ENCODE measurements around the gene PKP3. TPM values are rescaled to one million over a fixed set of nuclear protein-coding genes. Genes with fewer than 3 reads are reported as not detected.
"Not testable (repeated sequence)": the region's sequence is repeated elsewhere in the genome, so short reads cannot be mapped to it uniquely, and the experiment has no call there.

The PKP3 gene
- total RNA-seq, 2 experiments from 2014 or later: 0.60 TPM; not detected in 1

DNA sequence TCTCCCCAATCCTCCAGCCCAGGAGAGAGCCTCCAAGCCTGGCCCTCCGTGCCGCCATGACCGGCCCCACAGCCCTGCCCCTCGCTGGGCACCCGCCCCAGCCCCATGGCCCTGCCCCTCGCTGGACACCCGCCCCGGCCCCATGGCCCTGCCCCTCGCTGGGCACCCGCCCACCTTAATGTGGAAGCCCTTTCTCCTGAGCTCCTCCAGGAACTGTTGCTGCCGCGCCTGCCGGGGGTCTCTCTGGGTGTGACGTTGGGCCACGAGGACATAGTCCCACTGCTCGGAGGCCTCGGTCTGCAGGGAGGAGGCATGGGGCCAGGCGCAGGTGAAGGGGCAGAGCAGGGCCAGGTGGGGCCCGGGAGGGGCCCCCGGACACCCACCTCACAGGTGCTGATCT is 39.6 kb downstream of the PKP3 start:
- peaks cover 6% of the 10 kb centered on the region for H3K36me3 Mint-ChIP-seq (ENCODE audit: low read depth)
- CTCF ChIA-PET: no interaction called here
- Histone ChIP-seq H3K4me3 (ENCODE audit: low read length) (no peak overlapping the region), H3K36me3 (ENCODE audit: insufficient read depth, low read length) (peaks cover 20% of the 10 kb centered on the region), H3K4me1 (ENCODE audit: insufficient read depth, low read length) (peaks cover 16% of the 10 kb centered on the region), H3K27ac (ENCODE audit: low read depth in 1 of 2, low read length in 2 of 2) (no peak overlapping the region), H3K27me3 (ENCODE audit: control insufficient read depth in 1 of 2, insufficient read depth in 2 of 2, low read length in 2 of 2) (no peaks in the 10 kb centered on the region), H3K9me3 (ENCODE audit: control insufficient read depth in 1 of 2, insufficient read depth in 1 of 2, low read length in 2 of 2) (no peaks in the 10 kb centered on the region)
- intact Hi-C loops (cut with DNase I, micrococcal nuclease): no loop called here
- no peaks in the 10 kb centered on the region for H3K9me3 Mint-ChIP-seq
- H3K4me3 Mint-ChIP-seq: no peak overlapping the region
- H3K27me3 Mint-ChIP-seq: no peaks in the 10 kb centered on the region
- ATAC-seq (ENCODE audit: poor library complexity) (no peak), DNase-seq (no peak)
- POLR2A ChIA-PET: no interaction called here
- TF ChIP-seq, protein P1, sequence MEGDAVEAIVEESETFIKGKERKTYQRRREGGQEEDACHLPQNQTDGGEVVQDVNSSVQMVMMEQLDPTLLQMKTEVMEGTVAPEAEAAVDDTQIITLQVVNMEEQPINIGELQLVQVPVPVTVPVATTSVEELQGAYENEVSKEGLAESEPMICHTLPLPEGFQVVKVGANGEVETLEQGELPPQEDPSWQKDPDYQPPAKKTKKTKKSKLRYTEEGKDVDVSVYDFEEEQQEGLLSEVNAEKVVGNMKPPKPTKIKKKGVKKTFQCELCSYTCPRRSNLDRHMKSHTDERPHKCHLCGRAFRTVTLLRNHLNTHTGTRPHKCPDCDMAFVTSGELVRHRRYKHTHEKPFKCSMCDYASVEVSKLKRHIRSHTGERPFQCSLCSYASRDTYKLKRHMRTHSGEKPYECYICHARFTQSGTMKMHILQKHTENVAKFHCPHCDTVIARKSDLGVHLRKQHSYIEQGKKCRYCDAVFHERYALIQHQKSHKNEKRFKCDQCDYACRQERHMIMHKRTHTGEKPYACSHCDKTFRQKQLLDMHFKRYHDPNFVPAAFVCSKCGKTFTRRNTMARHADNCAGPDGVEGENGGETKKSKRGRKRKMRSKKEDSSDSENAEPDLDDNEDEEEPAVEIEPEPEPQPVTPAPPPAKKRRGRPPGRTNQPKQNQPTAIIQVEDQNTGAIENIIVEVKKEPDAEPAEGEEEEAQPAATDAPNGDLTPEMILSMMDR (IDR thresholded peaks at IDR 0.05): no peak
- H3K27ac Mint-ChIP-seq: no peak overlapping the region
- peaks cover 6% of the 10 kb centered on the region for H3K4me1 Mint-ChIP-seq (ENCODE audit: low read depth)

DNA sequence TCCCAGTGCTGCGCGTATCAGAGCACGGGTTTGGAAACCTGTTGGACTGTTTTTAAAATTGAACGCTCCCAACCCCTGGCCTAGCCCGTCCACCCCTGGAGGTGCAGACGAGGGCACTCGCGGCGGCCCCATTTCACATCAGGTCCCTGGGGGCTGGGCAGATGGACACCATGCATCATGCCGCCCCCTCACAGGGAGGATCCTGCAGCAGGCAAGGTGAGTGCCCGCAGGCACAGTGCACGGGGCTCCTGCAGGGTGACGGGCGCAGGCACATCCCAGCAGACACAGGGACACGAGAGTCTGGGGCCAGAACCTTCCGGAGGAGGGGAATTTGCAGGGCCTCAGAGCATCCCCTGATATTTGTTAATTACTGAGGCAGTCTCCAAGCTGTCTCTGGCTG is 40.5 kb downstream of the PKP3 start:
- no peak overlapping the region for H3K27ac ChIP-seq (ENCODE audit: low read depth in 1 of 2, low read length in 2 of 2)
- POLR2A ChIA-PET: no interaction called here
- intact Hi-C loops (cut with DNase I, micrococcal nuclease): no loop called here
- H3K9me3 ChIP-seq (ENCODE audit: control insufficient read depth in 1 of 2, insufficient read depth in 1 of 2, low read length in 2 of 2): no peaks in the 10 kb centered on the region
- H3K4me1 ChIP-seq (ENCODE audit: insufficient read depth, low read length): peaks cover 24% of the 10 kb centered on the region
- Mint-ChIP-seq H3K27ac (no peak overlapping the region), H3K27me3 (no peaks in the 10 kb centered on the region), H3K36me3 (ENCODE audit: low read depth) (peaks cover 6% of the 10 kb centered on the region), H3K4me1 (ENCODE audit: low read depth) (peaks cover 6% of the 10 kb centered on the region), H3K4me3 (no peak overlapping the region), H3K9me3 (no peaks in the 10 kb centered on the region)
- CTCF ChIA-PET: no interaction called here
- H3K4me3 ChIP-seq (ENCODE audit: low read length): no peak overlapping the region
- ATAC-seq (ENCODE audit: poor library complexity): no peak
- peaks cover 17% of the 10 kb centered on the region for H3K36me3 ChIP-seq (ENCODE audit: insufficient read depth, low read length)
- no peak for DNase-seq
- TF ChIP-seq, protein P1 (IDR thresholded peaks at IDR 0.05): no peak
- H3K27me3 ChIP-seq (ENCODE audit: control insufficient read depth in 1 of 2, insufficient read depth in 2 of 2, low read length in 2 of 2): no peaks in the 10 kb centered on the region

DNA sequence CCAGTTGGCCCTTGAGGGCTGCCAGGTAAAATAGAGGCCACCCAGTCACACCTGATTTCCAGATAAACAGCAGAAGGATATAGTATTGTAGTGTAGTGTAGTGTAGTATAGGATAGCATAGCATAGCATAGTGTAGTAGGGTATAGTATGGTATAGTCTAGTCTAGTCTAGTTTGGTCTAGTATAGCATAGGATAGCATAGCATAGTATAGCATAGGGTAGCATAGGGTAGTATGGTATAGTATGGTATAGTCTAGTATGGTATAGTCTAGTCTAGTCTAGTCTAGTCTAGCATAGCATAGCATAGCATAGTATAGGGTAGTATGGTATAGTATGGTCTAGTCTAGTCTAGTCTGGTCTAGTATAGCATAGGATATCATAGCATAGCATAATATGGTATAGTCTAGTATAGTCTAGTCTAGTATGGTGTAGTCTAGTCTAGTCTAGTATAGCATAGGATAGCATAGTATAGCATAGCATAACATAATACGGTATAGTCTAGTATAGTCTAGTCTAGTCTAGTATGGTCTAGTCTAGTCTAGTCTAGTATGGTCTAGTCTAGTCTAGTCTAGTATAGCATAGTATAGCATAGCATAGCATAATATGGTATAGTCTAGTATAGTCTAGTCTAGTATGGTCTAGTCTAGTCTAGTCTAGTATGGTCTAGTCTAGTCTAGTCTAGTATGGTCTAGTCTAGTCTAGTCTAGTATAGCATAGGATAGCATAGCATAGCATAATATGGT is 41.2 kb downstream of the PKP3 start:
- H3K36me3 Mint-ChIP-seq (ENCODE audit: low read depth); H3K9me3 Mint-ChIP-seq; DNase-seq; H3K27me3 ChIP-seq (ENCODE audit: control insufficient read depth in 1 of 2, insufficient read depth in 2 of 2, low read length in 2 of 2); ATAC-seq (ENCODE audit: poor library complexity); H3K9me3 ChIP-seq (ENCODE audit: control insufficient read depth in 1 of 2, insufficient read depth in 1 of 2, low read length in 2 of 2); intact Hi-C loops (cut with DNase I, micrococcal nuclease); CTCF ChIA-PET; H3K4me3 ChIP-seq (ENCODE audit: low read length); H3K4me3 Mint-ChIP-seq; H3K27ac Mint-ChIP-seq; H3K27ac ChIP-seq (ENCODE audit: low read depth in 1 of 2, low read length in 2 of 2); POLR2A ChIA-PET; H3K27me3 Mint-ChIP-seq: not testable (repeated sequence)
- H3K4me1 Mint-ChIP-seq (ENCODE audit: low read depth): peaks cover 10% of the 10 kb centered on the region
- H3K4me1 ChIP-seq (ENCODE audit: insufficient read depth, low read length): peaks cover 31% of the 10 kb centered on the region
- H3K36me3 ChIP-seq (ENCODE audit: insufficient read depth, low read length): peaks cover 17% of the 10 kb centered on the region

All from CD4-positive, alpha-beta T cell (primary cell).